A673 (cell line): ENCODE data around the gene MEAK7.

ENCODE experiments used
- EZH2 ChIP-seq: fragments of 200-600 bp; sonication (generic); IDR thresholded peaks from 2 replicates; pipeline ENCODE4 v1.6.1; 2017; ENCODE audit warnings: borderline replicate concordance, low read depth, mild to moderate bottlenecking, mixed read lengths, antibody characterized with exemption, low read length; ENCODE audit not compliant: poor library complexity, severe bottlenecking
- TF ChIP-seq, protein P1 (sequence below): fragments of 300-800, 200-600 bp; sonication (generic); conservative IDR thresholded peaks from 2 replicates; pipeline ENCODE4 v1.5.1; 2017; ENCODE audit warnings: low read depth, mild to moderate bottlenecking, antibody characterized with exemption, low read length, moderate library complexity, mixed read lengths

DNA sequence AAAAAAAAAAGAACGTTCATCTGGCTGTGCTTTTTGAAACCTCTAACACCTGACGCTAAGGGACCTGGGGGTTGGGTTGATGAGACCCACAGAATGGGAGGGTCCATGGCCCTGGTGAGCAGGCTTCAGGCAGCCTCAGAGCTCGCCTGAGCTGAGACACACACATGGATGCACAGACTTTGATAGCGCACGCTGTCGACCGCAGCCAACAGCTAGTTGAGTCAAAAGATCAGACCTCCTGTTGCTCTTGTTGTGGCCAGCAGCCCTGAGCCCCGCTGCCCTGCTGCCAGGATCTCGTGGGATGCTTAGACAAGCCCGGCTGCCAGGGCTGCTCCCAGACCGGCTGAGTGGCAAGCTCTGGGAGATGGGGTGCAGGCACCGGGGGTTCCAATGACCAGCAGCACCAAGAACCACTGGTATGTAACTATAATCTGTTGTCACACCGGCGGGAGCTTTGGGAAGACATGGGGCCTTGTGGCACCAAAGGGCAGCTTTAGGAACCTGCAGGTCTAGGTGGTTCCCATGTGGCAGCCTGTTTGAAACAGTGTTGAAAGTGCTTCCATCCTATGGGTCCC is 20.0 kb upstream of the MEAK7 start:
- TF ChIP-seq, protein P1, sequence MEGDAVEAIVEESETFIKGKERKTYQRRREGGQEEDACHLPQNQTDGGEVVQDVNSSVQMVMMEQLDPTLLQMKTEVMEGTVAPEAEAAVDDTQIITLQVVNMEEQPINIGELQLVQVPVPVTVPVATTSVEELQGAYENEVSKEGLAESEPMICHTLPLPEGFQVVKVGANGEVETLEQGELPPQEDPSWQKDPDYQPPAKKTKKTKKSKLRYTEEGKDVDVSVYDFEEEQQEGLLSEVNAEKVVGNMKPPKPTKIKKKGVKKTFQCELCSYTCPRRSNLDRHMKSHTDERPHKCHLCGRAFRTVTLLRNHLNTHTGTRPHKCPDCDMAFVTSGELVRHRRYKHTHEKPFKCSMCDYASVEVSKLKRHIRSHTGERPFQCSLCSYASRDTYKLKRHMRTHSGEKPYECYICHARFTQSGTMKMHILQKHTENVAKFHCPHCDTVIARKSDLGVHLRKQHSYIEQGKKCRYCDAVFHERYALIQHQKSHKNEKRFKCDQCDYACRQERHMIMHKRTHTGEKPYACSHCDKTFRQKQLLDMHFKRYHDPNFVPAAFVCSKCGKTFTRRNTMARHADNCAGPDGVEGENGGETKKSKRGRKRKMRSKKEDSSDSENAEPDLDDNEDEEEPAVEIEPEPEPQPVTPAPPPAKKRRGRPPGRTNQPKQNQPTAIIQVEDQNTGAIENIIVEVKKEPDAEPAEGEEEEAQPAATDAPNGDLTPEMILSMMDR: no peak
- no peak for TF ChIP-seq EZH2
